SK-N-SH (cell line): Measurements from ENCODE around the gene MINDY3.

Experiments
- CHD2 ChIP-seq: fragments of 150-350 bp; IDR thresholded peaks from 2 replicates; pipeline ENCODE4 v1.6.1; 2018; ENCODE audit warnings: low read length; ENCODE audit not compliant: partially characterized antibody
- CTCF ChIP-seq: fragments of 200-600 bp; sonication (generic); IDR thresholded peaks from 2 replicates; pipeline ENCODE4 v1.6.1; 2017; ENCODE audit warnings: antibody characterized with exemption, mild to moderate bottlenecking, moderate library complexity
- EZH2phosphoT487 ChIP-seq: fragments of 200-600 bp; sonication (generic); IDR thresholded peaks from 2 replicates; pipeline ENCODE4 v1.6.1; 2017; ENCODE audit warnings: low read depth, mixed run types, mild to moderate bottlenecking, antibody characterized with exemption, moderate library complexity, borderline replicate concordance

GRCh38 chr10:15858861-15859281 lies 1.4 kb downstream of the MINDY3 start:
- TF ChIP-seq EZH2phosphoT487 (no peak), CTCF (no peak), CHD2 (no peak)
